Melanocyte of skin (primary cell): Measurements from ENCODE around the gene MRPL11. TPM values are rescaled to one million over a fixed set of nuclear protein-coding genes. Genes with fewer than 3 reads are reported as not detected.

Experiments used
- small RNA-seq, 2 donors: library from RNA; depleted of rRNA; stranded (forward); fragments of <200 nt; gene quantifications; one replicate each; pipeline ENCODE3, GENCODE V24; 2012
- total RNA-seq, 2 donors: library from RNA; depleted of rRNA; stranded (reverse); fragments of >200 nt; gene quantifications; 2 replicates each; pipeline ENCODE4 v1.2.3, GENCODE V29; 2012

Gene MRPL11
- 10 to 100 TPM; 22.0 to 45.6 TPM for total RNA-seq

DNA sequence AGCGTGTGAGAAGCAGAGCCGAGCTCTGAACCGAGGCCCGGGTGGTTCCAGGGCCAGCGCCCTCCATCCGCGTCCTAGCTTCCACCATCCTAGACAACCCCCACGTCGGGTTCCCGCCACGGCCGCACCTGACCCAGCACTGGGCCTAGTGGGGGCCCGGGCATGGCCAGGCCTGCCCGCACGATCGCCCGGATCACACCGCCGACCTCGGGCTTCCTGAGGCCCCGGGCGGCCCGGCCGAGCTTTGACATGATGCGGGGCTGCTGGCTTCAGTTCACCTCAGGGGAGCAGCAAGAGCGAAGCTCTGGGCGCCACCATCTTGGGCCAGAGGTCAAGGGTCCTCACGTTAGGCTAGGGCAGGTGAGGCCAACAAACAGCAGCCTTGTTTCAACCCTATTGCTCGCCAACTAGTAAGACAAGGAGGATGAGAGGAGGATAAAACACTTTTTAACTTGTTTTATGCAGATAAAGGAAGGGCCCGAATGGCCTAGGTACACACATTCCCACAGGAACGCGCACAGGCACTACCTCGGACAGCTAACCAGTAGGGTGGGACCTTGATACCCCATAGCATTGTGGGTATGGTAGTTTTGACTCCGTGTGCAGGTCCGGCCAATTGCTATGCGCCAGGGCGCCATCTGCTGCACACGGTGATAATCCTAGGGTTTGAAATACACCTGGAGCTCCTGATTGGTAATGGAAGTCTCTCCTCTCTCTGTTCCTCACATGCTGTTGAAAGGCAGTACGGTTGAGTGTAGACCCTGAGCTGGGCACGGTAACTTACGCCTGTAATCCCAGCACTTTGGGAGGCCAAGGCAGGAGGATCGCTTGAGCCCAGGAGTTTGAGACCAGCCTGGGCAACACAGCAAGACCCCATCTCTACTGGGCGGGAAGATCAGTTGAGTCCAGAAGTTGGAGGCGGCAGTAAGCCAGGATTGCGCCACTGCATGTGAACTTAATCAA is at the start of gene MRPL11:
Gene MRPL11 (minus strand): TSS at position 345 of the 963 bp plus-strand sequence. CDS start 94 bp downstream, at position 251.

DNA sequence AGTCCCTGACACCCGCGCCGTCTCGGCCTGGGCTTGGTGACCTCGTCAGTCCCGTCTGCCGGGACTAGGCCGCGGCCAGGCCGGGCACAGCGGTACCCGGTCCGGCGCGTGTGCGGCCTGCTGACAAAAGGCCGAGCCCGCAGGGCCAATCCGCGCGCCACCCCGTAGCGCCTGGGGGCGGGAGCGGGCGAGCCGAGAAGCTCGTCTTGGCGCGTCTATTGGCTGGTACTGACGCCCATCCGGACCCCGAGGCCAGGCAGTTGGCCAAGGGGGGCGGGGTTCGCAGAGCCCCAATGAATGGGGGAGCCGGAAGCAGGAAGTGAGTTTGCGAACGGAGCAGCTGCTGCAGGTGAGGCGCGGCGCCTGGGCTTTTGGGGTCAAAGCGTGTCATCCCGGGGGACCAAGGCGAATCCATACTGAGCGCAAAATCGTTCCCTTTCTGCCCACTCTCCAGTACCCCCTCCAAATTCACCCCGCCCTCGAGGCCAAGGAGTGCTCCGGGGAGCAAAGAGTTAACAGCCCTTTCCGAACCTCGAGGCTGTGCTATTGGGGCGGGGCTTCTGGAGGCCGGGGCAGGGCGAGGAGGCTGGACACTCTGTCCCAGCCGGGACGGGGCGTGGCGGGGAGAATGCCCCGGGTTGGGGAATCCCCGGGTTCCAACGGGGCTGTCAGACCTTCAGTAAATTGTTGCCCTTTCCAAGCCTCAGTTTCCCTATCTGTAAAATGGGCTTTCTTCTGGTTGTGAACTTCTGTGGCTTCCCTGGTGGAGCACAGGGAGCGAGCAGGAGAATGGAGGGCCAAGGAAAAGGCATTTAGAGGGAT is 41.7 kb upstream of the MRPL11 start, which contains the start of gene DPP3:
Gene DPP3 (plus strand): TSS at position 318 of the 822 bp plus-strand sequence. CDS start 1,767 bp downstream, outside the sequence.

DNA sequence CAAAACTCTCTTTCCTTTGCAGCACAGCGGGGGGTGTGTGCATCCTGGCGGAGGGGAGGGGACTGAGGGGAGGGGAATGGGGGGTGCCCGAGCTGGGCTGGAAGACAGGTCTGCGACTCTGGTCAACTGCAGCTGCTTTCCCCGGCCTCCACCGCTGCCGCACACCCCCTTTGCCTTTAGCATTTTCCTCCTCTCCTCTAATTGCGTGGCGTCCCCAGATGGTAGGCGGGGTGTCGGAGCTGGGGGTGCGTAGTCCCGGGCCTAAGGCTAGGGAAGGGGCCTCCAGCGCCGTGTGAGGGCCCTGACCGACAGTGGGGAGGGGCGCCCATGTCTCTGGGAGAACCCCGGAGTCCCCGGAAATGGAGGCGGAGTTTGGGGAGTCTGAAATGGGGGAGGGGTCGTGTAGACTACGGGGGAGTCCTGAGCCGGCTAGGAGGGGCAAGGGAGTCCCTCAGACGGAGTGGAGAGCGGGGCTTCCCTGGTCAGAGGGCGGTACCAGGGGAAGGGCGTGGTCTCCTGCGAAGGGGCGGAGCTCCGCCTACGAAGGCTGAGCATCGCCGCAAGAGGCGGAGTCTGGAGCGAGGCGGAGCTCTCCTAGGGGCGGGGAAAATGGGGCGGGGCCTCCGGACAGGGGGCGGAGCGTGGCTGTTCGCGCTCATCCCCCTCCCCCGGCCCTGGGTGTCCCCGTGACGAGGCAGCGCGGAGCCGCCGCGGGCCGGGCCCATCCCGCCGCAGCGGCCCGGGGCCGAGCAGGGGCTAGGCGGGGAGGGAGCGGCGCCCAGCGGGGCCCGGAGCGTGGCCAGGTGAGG is 27.8 kb upstream of the MRPL11 start, which contains the start of gene PELI3:
Gene PELI3 (plus strand): TSS at position 681 of the 809 bp plus-strand sequence. CDS start 1,224 bp downstream, outside the sequence.

DNA sequence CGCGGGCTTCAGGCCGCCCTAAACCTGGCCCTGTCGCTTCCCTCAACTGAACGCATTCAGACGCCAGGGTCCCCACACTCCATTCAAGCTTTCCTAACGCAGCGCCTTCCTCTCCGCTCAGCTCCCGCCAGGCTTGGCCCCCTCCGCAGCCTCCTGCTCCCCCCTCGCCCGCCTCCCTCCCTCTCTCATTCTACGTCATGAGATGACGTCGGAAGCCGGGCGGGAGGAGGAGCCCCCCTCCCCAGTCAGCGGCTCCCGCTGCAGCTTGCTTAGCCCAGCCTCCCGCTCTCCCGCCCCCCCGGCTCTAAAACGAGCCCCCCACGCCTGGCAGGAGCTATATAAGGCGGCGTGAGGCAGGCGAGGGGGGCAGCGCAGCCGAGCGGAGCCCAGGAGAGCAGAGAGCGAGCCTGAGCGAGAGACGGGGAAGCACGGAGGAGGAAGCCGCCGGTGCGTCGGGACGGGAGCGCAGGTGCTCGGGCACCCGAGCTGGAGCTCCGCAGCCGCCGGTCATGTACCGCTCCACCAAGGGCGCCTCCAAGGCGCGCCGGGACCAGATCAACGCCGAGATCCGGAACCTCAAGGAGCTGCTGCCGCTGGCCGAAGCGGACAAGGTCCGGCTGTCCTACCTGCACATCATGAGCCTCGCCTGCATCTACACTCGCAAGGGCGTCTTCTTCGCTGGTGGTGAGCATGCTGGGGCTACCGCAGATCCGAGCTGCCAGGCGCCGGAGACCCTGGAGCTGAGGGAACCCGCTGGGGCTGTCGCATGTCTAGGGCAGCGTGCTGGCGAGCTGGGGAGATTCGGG is 17.8 kb downstream of the MRPL11 start, which contains the start of gene NPAS4:
Gene NPAS4 (plus strand): TSS at position 365 of the 806 bp plus-strand sequence. CDS start 145 bp downstream, at position 510.

Small RNA genes within 50 kb of the gene (small RNA-seq; reads per million reads assigned to genes)
- gene RF00416 (0 reads per million in 2 donors), gene RNU1-84P (4.1 to 7.3 reads per million in 2 donors)

Other genes starting within 250 kb of the MRPL11 start
- gene KLC2, start 181.1 kb downstream of the MRPL11 start, total RNA-seq, result 10 to 100 TPM; 19.6 to 28.0 TPM
- 100 to 1,000 TPM in 1 of 2 donors, 10 to 100 TPM in 1; 98.4 to 112 TPM for gene RAB1B, start 170.2 kb downstream of the MRPL11 start, total RNA-seq
- under 1 TPM in 1 of 2 donors, not detected in 1; 0.34 TPM for gene CNIH2, start 160.7 kb downstream of the MRPL11 start, total RNA-seq
- 100 to 1,000 TPM; 106 to 147 TPM for gene YIF1A, start 149.7 kb downstream of the MRPL11 start, total RNA-seq
- gene TMEM151A, start 147.0 kb downstream of the MRPL11 start, total RNA-seq, result under 1 TPM; under 0.01 TPM
- 1 to 10 TPM in 1 of 2 donors, under 1 TPM in 1; 0.69 to 2.3 TPM for gene CD248, start 121.8 kb downstream of the MRPL11 start, total RNA-seq
- 10 to 100 TPM in 1 of 2 donors, 1 to 10 TPM in 1; 5.2 to 16.3 TPM for gene RIN1, start 102.4 kb downstream of the MRPL11 start, total RNA-seq
- 10 to 100 TPM; 55.4 to 92.6 TPM for gene BRMS1, start 93.7 kb downstream of the MRPL11 start, total RNA-seq
- gene B4GAT1, start 91.2 kb downstream of the MRPL11 start, total RNA-seq, result 10 to 100 TPM; 35.0 to 51.3 TPM
- under 1 TPM; 0.34 to 0.67 TPM for gene SLC29A2, start 67.1 kb downstream of the MRPL11 start, total RNA-seq
- not detected for gene NPAS4, start 17.8 kb downstream of the MRPL11 start, total RNA-seq
- 10 to 100 TPM; 12.0 to 17.2 TPM for gene PELI3, start 28.1 kb upstream of the MRPL11 start, total RNA-seq
- 10 to 100 TPM; 73.6 to 75.0 TPM for gene DPP3, start 41.6 kb upstream of the MRPL11 start, total RNA-seq
- gene BBS1, start 71.8 kb upstream of the MRPL11 start, total RNA-seq, result 10 to 100 TPM; 21.3 to 33.0 TPM
- gene ZDHHC24, start 107.2 kb upstream of the MRPL11 start, total RNA-seq, result 10 to 100 TPM; 10.7 to 13.8 TPM
- gene ACTN3, start 108.1 kb upstream of the MRPL11 start, total RNA-seq, result not detected
- gene CTSF, start 129.8 kb upstream of the MRPL11 start, total RNA-seq, result 10 to 100 TPM; 28.3 to 46.1 TPM
- gene CCDC87, start 154.2 kb upstream of the MRPL11 start, total RNA-seq, result under 1 TPM; 0.33 to 0.69 TPM
- 10 to 100 TPM; 25.5 to 40.0 TPM for gene CCS, start 154.3 kb upstream of the MRPL11 start, total RNA-seq
- gene RBM14, start 177.8 kb upstream of the MRPL11 start, total RNA-seq, result 10 to 100 TPM; 25.5 to 41.3 TPM
- gene RBM4, start 199.9 kb upstream of the MRPL11 start, total RNA-seq, result 100 to 1,000 TPM in 1 of 2 donors, 10 to 100 TPM in 1; 70.9 to 120 TPM
- gene RBM4B, start 239.0 kb upstream of the MRPL11 start, total RNA-seq, result 10 to 100 TPM; 17.2 to 23.3 TPM